ENCODE data around the gene CIBAR2.
A peak's percentile ranks its signal among the peaks of the same experiment; 100 is the strongest.
"Not testable (repeated sequence)": the region's sequence is repeated elsewhere in the genome, so short reads cannot be mapped to it uniquely, and the experiment has no call there.

Gene CIBAR2

GRCh38 chr16:85127379-85127723 is 15.1 kb upstream of the CIBAR2 start:
- no peak for DNase-seq

GRCh38 chr16:85126705-85127378 is 14.6 kb upstream of the CIBAR2 start:
- no peak for DNase-seq

- DNase-seq: no peak
Measured at GRCh38 chr16:85126394-85126704, 14.1 kb upstream of the CIBAR2 start.

- no peak for DNase-seq
Measured at GRCh38 chr16:85125570-85126393, 13.5 kb upstream of the CIBAR2 start.

- no peak for DNase-seq
Measured at GRCh38 chr16:85124636-85125346, 12.5 kb upstream of the CIBAR2 start.

- DNase-seq: no peak
Measured at GRCh38 chr16:85123891-85124635, 11.8 kb upstream of the CIBAR2 start.

- not testable (repeated sequence) for DNase-seq
Measured at GRCh38 chr16:85123441-85123840, 11.2 kb upstream of the CIBAR2 start.

- DNase-seq: no peak
Measured at GRCh38 chr16:85120006-85120340, 7.7 kb upstream of the CIBAR2 start.

- DNase-seq: no peak
Measured at GRCh38 chr16:85117418-85117817, 5.1 kb upstream of the CIBAR2 start.

- DNase-seq: peak; percentile 76 to 81
Measured at GRCh38 chr16:85114909-85115567, 2.8 kb upstream of the CIBAR2 start.

- no peak for DNase-seq
Measured at GRCh38 chr16:85113913-85114312, 1.6 kb upstream of the CIBAR2 start.

- no peak for DNase-seq
Measured at GRCh38 chr16:85113168-85113733, 979 bp upstream of the CIBAR2 start.

GRCh38 chr16:85111184-85111583 is 1.1 kb downstream of the CIBAR2 start:
- DNase-seq: no peak

GRCh38 chr16:85110105-85110504 is 2.2 kb downstream of the CIBAR2 start:
- DNase-seq: no peak

- no peak for DNase-seq
Measured at GRCh38 chr16:85107532-85107931, 4.7 kb downstream of the CIBAR2 start.

- no peak for DNase-seq
Measured at GRCh38 chr16:85107083-85107482, 5.2 kb downstream of the CIBAR2 start.

GRCh38 chr16:85105475-85105874 is 6.8 kb downstream of the CIBAR2 start:
- no peak for DNase-seq

- DNase-seq: peak; percentile 40 to 55
Measured at GRCh38 chr16:85104821-85105391, 7.4 kb downstream of the CIBAR2 start.

GRCh38 chr16:85104147-85104546 is 8.1 kb downstream of the CIBAR2 start:
- no peak for DNase-seq

- no peak for DNase-seq
Measured at GRCh38 chr16:85103114-85104079, 8.9 kb downstream of the CIBAR2 start.
